Mucosa of descending colon (tissue), 3 donors: ENCODE data around the gene AP3D1. TPM values are rescaled to one million over a fixed set of nuclear protein-coding genes. Genes with fewer than 3 reads are reported as not detected.
A peak's percentile ranks its signal among the peaks of the same experiment; 100 is the strongest.

ENCODE experiments used
- ATAC-seq: fragments of 200-7000 bp; cut with Tn5 transposase; one replicate; pipeline ENCODE4 v1.9.1; 2020; ENCODE audit warnings: mild to moderate bottlenecking, moderate library complexity
- DNase-seq, 3 donors: peaks; one replicate each; pipeline ENCODE4 v3.0.0-alpha.2; 2020
- H3K36me3 ChIP-seq: fragments of 200-600 bp; one replicate; pipeline ENCODE4 v1.8.0; 2021; ENCODE audit warnings: low read depth, mild to moderate bottlenecking
- H3K4me1 ChIP-seq: fragments of 200-600 bp; one replicate; pipeline ENCODE4 v1.8.0; 2021; ENCODE audit warnings: low read depth, mild to moderate bottlenecking
- H3K4me3 ChIP-seq: fragments of 200-600 bp; one replicate; pipeline ENCODE4 v1.8.0; 2021; ENCODE audit warnings: mild to moderate bottlenecking
- H3K9me3 ChIP-seq: fragments of 200-600 bp; one replicate; pipeline ENCODE4 v1.8.0; 2021; ENCODE audit warnings: mild to moderate bottlenecking
- CTCF ChIP-seq: fragments of 200-600 bp; IDR thresholded peaks from one replicate; pipeline ENCODE4 v1.8.0; 2022; ENCODE audit warnings: antibody characterized with exemption, mild to moderate bottlenecking
- intact Hi-C, 2 donors: fragments of 100-400 bp; cut with DNase I in 1 of 2; cut with micrococcal nuclease in 1 of 2; formaldehyde crosslinking; loops; one replicate each; pipeline versions ENCODE4 v1.11.0 to v1.11.1; 2022; cut with DNase I, micrococcal nuclease
- total RNA-seq, 3 donors: library from RNA; stranded (reverse); fragmentation: NEBNext Ultra II Directional in 2 of 3; extraction: Animal tissue kit (Norgen Biotek cat#: 25700) in 2 of 3; gene quantifications; one replicate each; pipeline versions ENCODE4 v1.2.1 to v1.2.4, GENCODE V29; 2021 to 2023
- donor health status: DM: no; HTN: no; CAD: no; lungs with moderate emphysema.
- donor health status: DM: no; HTN: no; CAD: no.
- donor health status: DM: no; HTN: yes; CAD: no.

AP3D1 gene
- total RNA-seq, 3 donors from 2014 or later, result 103 to 120 (median 103) TPM

DNA sequence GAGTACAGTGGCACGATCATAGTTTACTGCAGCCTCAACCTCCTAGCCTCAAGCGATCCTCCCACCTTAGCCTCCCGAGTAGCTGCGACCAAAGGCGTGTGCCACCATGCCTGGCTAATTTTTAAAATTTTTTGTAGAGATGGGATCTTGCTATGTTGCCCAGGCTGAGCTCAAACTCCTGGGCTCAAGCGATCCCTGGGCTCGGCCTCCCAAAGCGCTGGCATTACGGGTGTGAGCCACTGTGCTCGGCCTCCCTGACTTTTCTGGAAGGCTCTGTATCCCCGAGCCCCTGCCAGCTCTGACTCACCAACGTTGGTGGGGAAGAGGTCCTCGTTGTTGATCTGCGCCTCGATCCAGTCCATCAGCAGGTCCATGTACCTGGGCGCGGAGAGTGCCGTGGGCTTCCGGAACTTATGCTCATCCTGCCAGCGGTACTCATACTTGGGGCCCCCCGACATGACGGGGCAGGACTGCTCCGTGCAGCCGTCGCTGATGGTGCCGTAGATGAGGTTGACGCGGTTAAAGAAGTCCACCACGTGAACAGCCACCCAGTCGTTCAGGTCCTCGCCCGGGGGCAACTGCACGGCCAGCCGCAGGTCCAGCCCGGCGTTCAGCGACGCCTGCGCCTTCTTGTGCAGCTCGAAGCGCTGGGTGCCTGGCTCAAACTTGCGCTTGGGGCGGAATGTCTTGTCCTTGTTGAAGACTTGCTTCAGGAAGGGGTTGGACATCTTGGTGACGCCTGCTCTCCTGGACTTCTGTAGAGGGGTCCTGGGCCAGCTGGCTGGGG lies 73.3 kb downstream of the AP3D1 start:
- no peak for TF ChIP-seq CTCF
- intact Hi-C loops, result loop anchor here in 1 of 2 donors (10.0 kb wide), 1 partner anchor 153 kb away; no protein-coding TSS in a partner anchor
- peak in 1 of 3 donors; percentile 51 for DNase-seq
- H3K9me3 ChIP-seq, result no peaks in the 10 kb centered on the region
- H3K4me3 ChIP-seq, result no peak overlapping the region
- ATAC-seq, result no peak
- H3K36me3 ChIP-seq, result peaks cover 24% of the 10 kb centered on the region
- H3K4me1 ChIP-seq, result no peaks in the 10 kb centered on the region

GRCh38 chr19:2077398-2077797 lies 74.0 kb downstream of the AP3D1 start:
- TF ChIP-seq CTCF, result no peak
- peaks cover 27% of the 10 kb centered on the region for H3K36me3 ChIP-seq

DNA sequence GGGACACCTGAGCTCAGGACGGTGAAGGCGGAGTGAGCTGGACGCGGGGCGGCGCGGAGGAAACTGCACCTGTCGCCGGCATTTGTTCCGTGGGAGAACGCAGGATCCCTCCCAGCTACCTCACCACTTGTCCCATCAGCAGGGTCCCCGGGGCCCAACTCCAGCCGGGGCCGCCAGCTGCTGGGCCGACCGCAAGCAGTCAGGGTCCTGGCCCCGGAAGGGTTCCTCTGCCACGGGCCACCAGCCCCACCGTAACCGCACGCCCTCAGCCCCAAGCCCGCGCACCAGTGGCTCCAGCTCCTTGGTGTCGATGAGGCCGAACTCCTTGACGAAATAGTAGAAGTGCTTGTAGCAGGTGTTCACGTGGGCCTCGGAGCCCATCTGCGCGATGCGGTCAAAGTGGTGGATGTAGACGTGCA lies 74.8 kb downstream of the AP3D1 start:
- ATAC-seq (no peak), DNase-seq (peak in 1 of 3 donors; percentile 49)
- intact Hi-C loops, result loop anchor here in 1 of 2 donors (10.0 kb wide), 1 partner anchor 152 kb away; no protein-coding TSS in a partner anchor
- no peaks in the 10 kb centered on the region for H3K9me3 ChIP-seq
- H3K36me3 ChIP-seq, result peaks cover 27% of the 10 kb centered on the region
- no peak for TF ChIP-seq CTCF
- no peaks in the 10 kb centered on the region for H3K4me1 ChIP-seq
- H3K4me3 ChIP-seq, result no peak overlapping the region

More at GRCh38 chr19:2077398-2077797, 74.0 kb downstream of the AP3D1 start:
- no peak for DNase-seq
- Histone ChIP-seq H3K4me1 (no peaks in the 10 kb centered on the region), H3K9me3 (no peaks in the 10 kb centered on the region), H3K4me3 (no peak overlapping the region)
- no peak for ATAC-seq
- intact Hi-C loops, result loop anchor here in 1 of 2 donors (10.0 kb wide), 1 partner anchor 153 kb away; no protein-coding TSS in a partner anchor

- peak in 1 of 3 donors; percentile 47 for DNase-seq
- intact Hi-C loops, result loop anchor here in 1 of 2 donors (10.0 kb wide), 1 partner anchor 148 kb away; no protein-coding TSS in a partner anchor
- peaks cover 15% of the 10 kb centered on the region for H3K4me1 ChIP-seq
- no peaks in the 10 kb centered on the region for H3K9me3 ChIP-seq
- H3K4me3 ChIP-seq, result no peak overlapping the region
- TF ChIP-seq CTCF, result no peak
- H3K36me3 ChIP-seq, result peaks cover 22% of the 10 kb centered on the region
- ATAC-seq, result no peak
These were observed 78.4 kb downstream of the AP3D1 start for GRCh38 chr19:2072757-2073551.

- Histone ChIP-seq H3K4me3 (no peak overlapping the region), H3K4me1 (peaks cover 29% of the 10 kb centered on the region), H3K36me3 (peaks cover 7% of the 10 kb centered on the region), H3K9me3 (no peaks in the 10 kb centered on the region)
- no peak for TF ChIP-seq CTCF
- intact Hi-C loops, result loop anchor here in 1 of 2 donors (10.0 kb wide), 1 partner anchor 146 kb away; no protein-coding TSS in a partner anchor
- ATAC-seq, result no peak
- DNase-seq, result peak in 1 of 3 donors; percentile 46
These were observed 80.2 kb downstream of the AP3D1 start for GRCh38 chr19:2070986-2071673.
